ENCODE measurements around the gene NTMT1. TPM values are rescaled to one million over a fixed set of nuclear protein-coding genes. Genes with fewer than 3 reads are reported as not detected.

NTMT1 gene
- total RNA-seq, 1 experiment from 2014 or later: 50.2 TPM

DNA sequence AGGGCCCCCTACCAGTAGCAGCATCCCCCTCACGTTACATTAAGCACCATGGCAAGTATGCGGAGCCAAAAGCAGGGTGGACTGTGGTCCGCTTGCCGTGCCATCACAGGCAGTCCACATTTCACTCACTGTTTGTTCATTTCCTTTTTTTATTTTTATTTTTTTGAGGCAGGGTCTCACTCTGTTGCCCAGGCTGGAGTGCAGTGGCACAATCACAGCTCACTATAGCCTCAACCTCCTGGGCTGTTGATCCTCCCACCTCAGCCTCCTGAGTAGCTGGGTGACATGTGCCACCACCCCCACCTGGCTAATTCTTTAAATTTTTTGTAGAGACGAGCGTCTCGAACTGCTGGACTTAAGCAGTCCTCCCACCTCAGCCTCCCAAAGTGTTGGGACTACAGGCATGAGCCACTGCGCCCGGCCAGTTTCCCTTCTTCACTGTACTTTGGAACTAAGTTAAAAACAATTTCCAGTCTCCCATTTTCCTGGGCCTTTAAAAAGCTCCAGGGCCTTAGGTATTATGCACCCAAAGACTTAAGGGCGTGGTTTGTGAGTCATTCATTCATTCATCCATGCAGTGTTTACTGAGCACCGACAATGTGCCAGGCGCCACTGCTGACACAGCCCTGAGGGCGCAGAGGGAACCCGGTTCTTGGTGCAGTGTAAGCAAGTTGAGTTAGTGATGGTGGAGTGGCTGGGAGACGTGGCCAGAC is 59.4 kb downstream of the NTMT1 start:
- H3K9me3 ChIP-seq (ENCODE audit: low read length): no peaks in the 10 kb centered on the region
- peak overlapping the region; percentile 32 for H3K4me2 ChIP-seq (ENCODE audit: low read length)
- H3K4me1 ChIP-seq (ENCODE audit: insufficient read depth, low read length): peaks cover 27% of the 10 kb centered on the region
- ATAC-seq (peak; percentile 91), DNase-seq (peak; percentile 92)
- H2AFZ ChIP-seq (ENCODE audit: low read length): 0 out of 2 replicates have a peak overlapping the region, but pooled peaks have one; percentile 50
- BruUV-seq (replicated peaks): no TSS peak
- no peak overlapping the region for H3K4me3 ChIP-seq (ENCODE audit: low read length)
- H3K9ac ChIP-seq (ENCODE audit: low read length): peak overlapping the region; percentile 33; the same call in 1 of the 2 replicates
- TF ChIP-seq EZH2 (IDR thresholded peaks at IDR 0.05; ENCODE audit: low read length, unreplicated experiment) (no peak), EZH2phosphoT487 (IDR thresholded peaks at IDR 0.05; ENCODE audit: borderline replicate concordance, low read length) (0 out of 2 replicates have a peak, but pooled peaks have one; percentile 27)
- TF ChIP-seq, protein P1, sequence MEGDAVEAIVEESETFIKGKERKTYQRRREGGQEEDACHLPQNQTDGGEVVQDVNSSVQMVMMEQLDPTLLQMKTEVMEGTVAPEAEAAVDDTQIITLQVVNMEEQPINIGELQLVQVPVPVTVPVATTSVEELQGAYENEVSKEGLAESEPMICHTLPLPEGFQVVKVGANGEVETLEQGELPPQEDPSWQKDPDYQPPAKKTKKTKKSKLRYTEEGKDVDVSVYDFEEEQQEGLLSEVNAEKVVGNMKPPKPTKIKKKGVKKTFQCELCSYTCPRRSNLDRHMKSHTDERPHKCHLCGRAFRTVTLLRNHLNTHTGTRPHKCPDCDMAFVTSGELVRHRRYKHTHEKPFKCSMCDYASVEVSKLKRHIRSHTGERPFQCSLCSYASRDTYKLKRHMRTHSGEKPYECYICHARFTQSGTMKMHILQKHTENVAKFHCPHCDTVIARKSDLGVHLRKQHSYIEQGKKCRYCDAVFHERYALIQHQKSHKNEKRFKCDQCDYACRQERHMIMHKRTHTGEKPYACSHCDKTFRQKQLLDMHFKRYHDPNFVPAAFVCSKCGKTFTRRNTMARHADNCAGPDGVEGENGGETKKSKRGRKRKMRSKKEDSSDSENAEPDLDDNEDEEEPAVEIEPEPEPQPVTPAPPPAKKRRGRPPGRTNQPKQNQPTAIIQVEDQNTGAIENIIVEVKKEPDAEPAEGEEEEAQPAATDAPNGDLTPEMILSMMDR (conservative IDR thresholded peaks at IDR 0.05; ENCODE audit: low read depth, low read length): no peak
- H3K36me3 ChIP-seq (ENCODE audit: low read depth, low read length): no peaks in the 10 kb centered on the region
- no peaks in the 10 kb centered on the region for H3K79me2 ChIP-seq (ENCODE audit: low read length)
- intact Hi-C loops (cut with micrococcal nuclease): no loop called here
- no peaks in the 10 kb centered on the region for H3K27me3 ChIP-seq (ENCODE audit: low read length)
- no peaks in the 10 kb centered on the region for H3F3A ChIP-seq (ENCODE audit: low read length, unreplicated experiment)
- peak overlapping the region; percentile 73 for H3K27ac ChIP-seq (ENCODE audit: low read length)
- ChIA-PET POLR2A (ENCODE audit: unreplicated experiment) (interaction anchor here (0.6 kb wide), 1 partner anchor 88 kb away, joined by 4 read pairs; no protein-coding TSS in a partner anchor), CTCF (no interaction called here)
- no peaks in the 10 kb centered on the region for H3K9me2 ChIP-seq (replicated peaks; ENCODE audit: low read length)
- no peaks in the 10 kb centered on the region for H4K20me1 ChIP-seq (ENCODE audit: low read length)

Other genes with a start within 250 kb of the NTMT1 start
- gene C9orf50, start 5.1 kb upstream of the NTMT1 start, total RNA-seq (2014; rRNA removed): not detected in 2 replicates
- 19.1 and 20.8 TPM in 2 replicates for gene ASB6, start 16.0 kb downstream of the NTMT1 start, total RNA-seq (2014; rRNA removed)
- 0.47 and 1.3 TPM in 2 replicates for gene PRRX2, start 39.5 kb downstream of the NTMT1 start, total RNA-seq (2014; rRNA removed)
- 21.0 and 26.8 TPM in 2 replicates for gene PTGES, start 126.9 kb downstream of the NTMT1 start, total RNA-seq (2014; rRNA removed)
- gene TOR1B, start 177.0 kb downstream of the NTMT1 start, total RNA-seq (2014; rRNA removed): 11.0 and 12.8 TPM in 2 replicates
- gene TOR1A, start 198.0 kb downstream of the NTMT1 start, total RNA-seq (2014; rRNA removed): 28.2 and 29.8 TPM in 2 replicates
- 42.4 and 57.4 TPM in 2 replicates for gene C9orf78, start 209.1 kb downstream of the NTMT1 start, total RNA-seq (2014; rRNA removed)
- 15.0 and 16.2 TPM in 2 replicates for gene USP20, start 209.3 kb downstream of the NTMT1 start, total RNA-seq (2014; rRNA removed)

Data from PC-3 (cell line).